HCT116 (cell line): ENCODE measurements around the gene HDDC3. TPM values are rescaled to one million over a fixed set of nuclear protein-coding genes. Genes with fewer than 3 reads are reported as not detected.

ENCODE experiments used
- ATAC-seq: fragments of 200-7000 bp; cut with Tn5 transposase; 2 replicates; pipeline ENCODE4 v1.9.1; 2020; ENCODE audit warnings: mild to moderate bottlenecking, moderate library complexity
- BruUV-seq: library from RNA; stranded (reverse); fragments of 400-500 nt; replicated peaks from 2 replicates; lab custom pipeline; 2021; lab: Mats Ljungman, UMichigan
- CTCF ChIA-PET: fragments of 300-600 bp; sonication (Branson Sonifier 250); formaldehyde crosslinking; loops from one replicate; lab custom pipeline; 2021; ENCODE audit warnings: antibody characterized with exemption; lab: Charles Lee
- POLR2A ChIA-PET: fragments of 300-600, 350-600 bp; sonication (Branson Sonifier 250); formaldehyde crosslinking; loops from one replicate; lab custom pipeline; 2021; ENCODE audit warnings: antibody characterized with exemption; lab: Charles Lee
- RAD21 ChIA-PET, 2 experiments: fragments of 300-600 bp; sonication (Branson Sonifier 250); formaldehyde crosslinking; loops; one replicate each; lab custom pipeline; 2023; ENCODE audit warnings: low total read pairs in 2 of 2; ENCODE audit not compliant: uncharacterized antibody in 2 of 2, unreplicated experiment in 2 of 2, low non-redundant PET in 1 of 2; lab: Charles Lee
- DNase-seq: peaks from one replicate; pipeline ENCODE4 v3.0.0-alpha.2; 2010; ENCODE audit warnings: low read depth, low spot score
- H2AFZ ChIP-seq: fragments of 200-600 bp; shearing (Covaris generic), sonication (generic); 2 replicates; pipeline ENCODE4 v1.6.1; 2017; ENCODE audit warnings: low read depth, mixed run types, mixed read lengths, antibody characterized with exemption, low read length; ENCODE audit not compliant: poor library complexity, severe bottlenecking
- H3K27ac ChIP-seq: 2 replicates; pipeline ENCODE4 v1.5.1; 2012; ENCODE audit warnings: low read depth, low read length
- H3K27me3 ChIP-seq: fragments of 200-600 bp; sonication (generic); 2 replicates; pipeline ENCODE4 v1.6.1; 2016; ENCODE audit warnings: mixed run types, low read length, mixed read lengths; ENCODE audit not compliant: insufficient read depth
- H3K36me3 ChIP-seq, 2 experiments: fragments of 200-500 bp in 1 of 2; fragments of 200-600 bp in 1 of 2; sonication (Bioruptor generic) in 1 of 2; sonication (generic) in 1 of 2; 2 replicates each; pipeline versions ENCODE4 v1.5.1 to v1.6.1; 2014 to 2016; ENCODE audit warnings: low read length in 2 of 2, inconsistent platforms in 1 of 2, mixed read lengths in 1 of 2, mixed run types in 1 of 2; ENCODE audit not compliant: insufficient read depth in 2 of 2, control insufficient read depth in 1 of 2
- H3K4me1 ChIP-seq, 2 experiments: fragments of 200-600 bp in 1 of 2; sonication (generic) in 1 of 2; 2 replicates each; pipeline versions ENCODE4 v1.5.1 to v1.6.1; 2012 to 2017; ENCODE audit warnings: low read length in 2 of 2, inconsistent platforms in 1 of 2, mild to moderate bottlenecking in 1 of 2, mixed read lengths in 1 of 2, mixed run types in 1 of 2, moderate library complexity in 1 of 2; ENCODE audit not compliant: insufficient read depth in 2 of 2, control insufficient read depth in 1 of 2
- H3K4me2 ChIP-seq: fragments of 200-600 bp; sonication (generic); 2 replicates; pipeline ENCODE4 v1.6.1; 2017; ENCODE audit warnings: mixed run types, low read length, mixed read lengths
- H3K4me3 ChIP-seq, 2 experiments: fragments of 200-600 bp in 1 of 2; sonication (generic) in 1 of 2; replicated peaks in 1 of 2; 2 replicates each; pipeline ENCODE4 v1.5.1; 2011 to 2016; ENCODE audit warnings: low read length in 2 of 2, control low read depth in 1 of 2, low read depth in 1 of 2, mild to moderate bottlenecking in 1 of 2, mixed read lengths in 1 of 2, mixed run types in 1 of 2
- H3K79me2 ChIP-seq: fragments of 200-600 bp; sonication (generic); 2 replicates; pipeline ENCODE4 v1.6.1; 2017; ENCODE audit warnings: mild to moderate bottlenecking, mixed run types, low read length, moderate library complexity, mixed read lengths; ENCODE audit not compliant: insufficient read depth
- H3K9ac ChIP-seq: fragments of 200-600 bp; sonication (generic); 2 replicates; pipeline ENCODE4 v1.6.1; 2016; ENCODE audit warnings: low read length, mixed read lengths
- H3K9me2 ChIP-seq: fragments of 200-600 bp; sonication (generic), shearing (Covaris generic); 2 replicates; pipeline ENCODE4 v1.6.1; 2017; ENCODE audit warnings: mixed run types, mild to moderate bottlenecking, moderate library complexity; ENCODE audit not compliant: insufficient read depth
- H3K9me3 ChIP-seq, 2 experiments: fragments of 200-500 bp in 1 of 2; fragments of 200-600 bp in 1 of 2; sonication (Bioruptor generic) in 1 of 2; sonication (generic) in 1 of 2; 2 replicates each; pipeline ENCODE4 v1.6.1; 2014 to 2017; ENCODE audit warnings: low read length in 2 of 2, mixed read lengths in 2 of 2, inconsistent platforms in 1 of 2, low read depth in 1 of 2, mild to moderate bottlenecking in 1 of 2, mixed run types in 1 of 2, moderate library complexity in 1 of 2; ENCODE audit not compliant: control insufficient read depth in 1 of 2, insufficient read depth in 1 of 2
- H4K20me1 ChIP-seq: fragments of 200-600 bp; sonication (generic), shearing (Covaris generic); 2 replicates; pipeline ENCODE4 v1.6.1; 2017; ENCODE audit warnings: mixed run types, mild to moderate bottlenecking, moderate library complexity; ENCODE audit not compliant: insufficient read depth
- CBX3 ChIP-seq: IDR thresholded peaks from 2 replicates; pipeline ENCODE4 v1.6.1; 2012; ENCODE audit warnings: low read depth
- FOSL1 ChIP-seq: IDR thresholded peaks from 2 replicates; pipeline ENCODE4 v1.6.1; 2012; ENCODE audit warnings: low read depth
- MAX ChIP-seq: IDR thresholded peaks from 2 replicates; pipeline ENCODE4 v1.6.1; 2012
- POLR2AphosphoS5 ChIP-seq: IDR thresholded peaks from 2 replicates; pipeline ENCODE4 v1.6.1; 2011; ENCODE audit warnings: mild to moderate bottlenecking, low read depth, low read length, moderate library complexity
- REST ChIP-seq: IDR thresholded peaks from 2 replicates; pipeline ENCODE4 v1.6.1; 2012; ENCODE audit warnings: low read depth
- SRF ChIP-seq: IDR thresholded peaks from 2 replicates; pipeline ENCODE4 v1.6.1; 2012; ENCODE audit warnings: low read depth
- YY1 ChIP-seq: IDR thresholded peaks from 2 replicates; pipeline ENCODE4 v1.6.1; 2011; ENCODE audit warnings: low read length, low read depth, moderate library complexity, mild to moderate bottlenecking; ENCODE audit not compliant: insufficient replicate concordance; ENCODE audit errors: extremely low read depth
- intact Hi-C: fragments of 100-400 bp; cut with micrococcal nuclease; formaldehyde crosslinking; loops from 2 replicates; pipeline ENCODE4 v1.10.0; 2022
- total RNA-seq: library from RNA; stranded (reverse); gene quantifications from one replicate; pipeline ENCODE4 v1.2.1, GENCODE V29; 2021; ENCODE audit not compliant: unreplicated experiment

HDDC3 gene
- total RNA-seq, 1 experiment from 2014 or later: 20.4 TPM

GRCh38 chr15:90907051-90907660 is 25.2 kb downstream of the HDDC3 start:
- no peaks in the 10 kb centered on the region for H3K79me2 ChIP-seq
- DNase-seq: no peak
- H3K36me3 ChIP-seq: peaks cover 10 to 12% of the 10 kb centered on the region in 2 experiments; a peak in 3 of 4 replicates
- H3K9me3 ChIP-seq: no peaks in the 10 kb centered on the region
- H3K27ac ChIP-seq: no peak overlapping the region
- H3K9ac ChIP-seq: no peak overlapping the region
- ATAC-seq: no peak
- H4K20me1 ChIP-seq: no peaks in the 10 kb centered on the region
- no TSS peak for BruUV-seq
- no peaks in the 10 kb centered on the region for H3K9me2 ChIP-seq
- H3K4me2 ChIP-seq: no peak overlapping the region
- no peak overlapping the region for H2AFZ ChIP-seq
- intact Hi-C loops: no loop called here
- no peak for TF ChIP-seq POLR2AphosphoS5
- no peak for TF ChIP-seq CBX3
- no peak for TF ChIP-seq REST
- TF ChIP-seq SRF: no peak
- TF ChIP-seq FOSL1: no peak
- TF ChIP-seq YY1: no peak
- no peak for TF ChIP-seq MAX
- ChIA-PET POLR2A (no interaction called here), CTCF (no interaction called here), RAD21 (no interaction called here)
- peaks cover 2 to 11% of the 10 kb centered on the region in 2 experiments; a peak in 3 of 4 replicates for H3K4me1 ChIP-seq
- no peaks in the 10 kb centered on the region for H3K27me3 ChIP-seq
- no peak overlapping the region for H3K4me3 ChIP-seq
